NCI-H2196 (cell line): Measurements from ENCODE around the gene COL17A1.
A peak's percentile ranks its signal among the peaks of the same experiment; 100 is the strongest.

ENCODE experiments used
- DNase-seq: peaks from one replicate; lab custom pipeline; 2025; ENCODE audit not compliant: unreplicated experiment; lab: John Stamatoyannopoulos, UW

Gene COL17A1

DNA sequence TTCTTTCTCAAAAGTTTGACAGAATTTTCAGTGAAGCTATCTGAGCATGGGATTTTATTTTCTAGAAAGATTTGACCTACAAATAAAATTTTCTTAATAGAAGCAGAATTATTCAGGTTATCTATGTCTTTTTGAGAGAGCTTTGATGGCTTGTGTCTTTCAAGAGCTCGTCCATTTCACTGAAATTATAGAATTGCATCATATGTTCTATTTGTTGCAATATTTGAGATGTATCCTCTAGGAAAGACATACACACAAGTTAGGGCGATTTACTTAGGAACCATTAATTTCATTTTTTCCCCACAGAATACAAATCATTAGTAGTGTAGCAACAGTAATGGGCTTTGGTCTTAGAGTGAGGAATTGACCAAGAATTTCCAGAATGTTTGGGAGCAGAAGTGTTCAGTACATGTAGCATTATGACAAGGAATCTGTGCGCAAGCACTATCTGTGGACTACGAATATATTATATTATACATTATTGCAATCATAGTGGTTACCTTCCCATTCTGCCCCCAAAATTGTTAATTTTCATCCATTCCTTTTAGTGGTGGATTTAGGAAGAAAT is 12.8 kb upstream of the COL17A1 start:
- no peak for DNase-seq

DNA sequence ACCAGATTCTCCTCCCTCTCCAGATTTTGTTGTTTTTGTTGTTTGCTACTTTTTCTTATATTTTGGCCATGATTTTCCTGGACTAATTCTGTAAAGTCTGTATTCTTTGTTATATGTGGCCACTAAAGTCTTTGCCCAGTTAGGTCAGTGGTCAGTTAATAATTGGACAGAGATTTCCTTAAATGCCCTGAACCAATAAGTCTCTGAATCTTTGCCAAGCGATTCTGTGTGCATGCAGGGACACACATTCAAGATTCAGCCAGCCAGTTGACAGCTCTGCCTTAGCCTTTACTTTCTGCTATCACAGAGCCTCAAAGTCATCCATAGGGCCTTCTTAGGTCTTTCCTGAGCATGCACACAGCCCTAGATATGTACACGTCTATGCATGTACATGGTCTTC is 11.0 kb upstream of the COL17A1 start:
- DNase-seq, result no peak

DNA sequence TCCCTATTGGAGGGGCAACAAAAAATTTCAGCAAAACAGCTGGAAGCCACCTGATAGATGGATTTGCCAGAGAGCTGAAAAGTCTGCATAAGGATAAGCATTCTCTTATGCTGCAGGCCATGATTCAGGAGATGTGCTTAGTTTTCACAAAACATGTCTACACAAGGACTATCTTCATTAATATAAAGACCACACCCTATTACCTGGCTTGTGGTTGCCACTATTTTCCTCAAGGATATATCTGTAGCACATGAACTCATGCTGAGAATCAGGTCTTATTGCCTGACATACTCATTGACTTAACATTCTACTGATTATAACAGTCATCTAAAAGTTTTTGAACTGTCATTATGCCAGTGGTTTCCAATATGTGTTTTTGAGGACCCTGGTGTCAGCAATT is 7.1 kb upstream of the COL17A1 start:
- no peak for DNase-seq

DNA sequence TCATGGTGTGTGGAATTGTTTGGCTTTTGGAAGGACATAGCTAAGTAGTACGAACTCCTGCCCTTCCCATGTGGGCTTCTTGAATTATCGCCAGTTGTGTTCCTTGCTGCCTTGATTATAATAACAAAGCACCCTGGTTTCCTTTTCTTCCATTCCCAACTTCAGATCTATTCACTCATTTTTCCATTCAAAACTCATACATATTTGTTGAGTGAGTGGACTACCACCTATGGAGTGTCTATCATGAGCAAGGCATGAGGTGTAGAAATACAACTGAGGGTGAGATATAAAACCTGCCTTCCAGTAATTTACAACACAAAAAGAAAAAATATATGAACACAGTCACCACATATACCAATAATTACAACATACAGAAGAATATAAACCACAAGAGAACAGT is 4.9 kb upstream of the COL17A1 start:
- DNase-seq, result no peak

DNA sequence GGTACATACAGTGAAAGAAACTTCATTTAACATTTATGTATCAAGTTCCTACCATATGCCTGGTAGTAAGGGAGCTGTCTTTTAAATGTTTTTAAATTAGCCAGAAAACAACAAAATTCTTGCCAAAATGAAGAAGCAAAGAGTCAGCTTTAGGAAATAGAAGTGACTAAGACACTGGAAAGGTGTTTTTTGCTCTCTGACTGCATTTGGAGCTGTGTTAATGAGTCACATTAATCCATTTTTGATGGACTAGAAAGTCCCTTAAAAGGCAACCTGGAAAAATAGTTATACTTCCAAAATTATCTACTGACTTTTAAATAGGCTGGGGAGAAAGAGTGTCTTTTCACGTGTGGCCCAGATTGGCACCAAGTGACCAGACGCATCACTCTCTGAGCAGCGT is 3.9 kb upstream of the COL17A1 start:
- no peak for DNase-seq

DNA sequence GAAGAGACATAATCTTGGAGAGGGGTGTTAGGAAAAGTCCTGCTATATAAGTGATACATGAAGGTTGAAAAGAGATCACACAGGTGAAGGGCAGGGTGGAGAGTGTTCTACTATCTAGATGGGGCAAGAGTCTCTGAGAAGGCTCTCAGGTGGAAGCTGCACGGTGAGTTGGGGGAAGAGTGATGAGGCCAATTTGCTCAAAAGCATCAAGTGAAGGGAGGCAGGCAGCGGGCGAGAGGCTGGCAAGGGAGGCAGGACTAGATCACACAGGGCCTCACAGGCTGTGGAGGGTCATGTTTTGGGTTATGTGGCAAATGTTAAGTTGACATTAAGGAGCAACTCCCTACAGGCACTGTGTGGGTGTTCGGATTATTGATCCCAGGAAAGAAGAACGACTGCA is 2.6 kb upstream of the COL17A1 start:
- DNase-seq, result no peak

DNA sequence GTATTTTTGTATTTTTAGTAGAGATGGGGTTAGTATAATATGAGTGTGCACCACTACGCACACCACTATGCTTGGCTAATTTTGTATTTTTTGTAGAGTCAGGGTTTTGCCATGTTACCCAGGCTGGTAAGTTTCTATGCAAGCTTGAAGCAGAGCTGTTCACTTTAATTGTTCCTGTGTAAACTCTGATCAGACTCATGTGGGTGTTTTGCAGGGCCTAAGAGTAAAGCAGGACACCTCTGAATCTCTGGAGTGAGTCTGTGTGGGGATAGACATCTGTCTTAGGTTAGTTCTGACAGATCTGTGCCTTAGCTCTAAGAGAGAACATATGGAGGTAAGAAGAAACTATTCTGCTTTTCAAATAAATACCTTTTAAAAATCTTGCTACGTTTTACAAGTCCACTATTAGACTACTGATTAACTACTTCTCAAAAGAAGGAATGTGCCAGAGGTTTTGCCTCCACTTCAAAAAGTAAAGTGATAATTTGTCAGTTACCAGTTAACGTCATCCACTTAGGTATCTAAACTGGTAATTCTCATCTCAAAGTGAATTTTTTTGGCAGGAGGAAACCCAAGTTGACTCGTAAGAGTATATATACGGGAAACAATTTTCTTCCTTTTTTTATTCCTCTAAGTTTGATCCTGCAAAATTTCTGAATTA is 1.1 kb downstream of the COL17A1 start:
- DNase-seq, result no peak

DNA sequence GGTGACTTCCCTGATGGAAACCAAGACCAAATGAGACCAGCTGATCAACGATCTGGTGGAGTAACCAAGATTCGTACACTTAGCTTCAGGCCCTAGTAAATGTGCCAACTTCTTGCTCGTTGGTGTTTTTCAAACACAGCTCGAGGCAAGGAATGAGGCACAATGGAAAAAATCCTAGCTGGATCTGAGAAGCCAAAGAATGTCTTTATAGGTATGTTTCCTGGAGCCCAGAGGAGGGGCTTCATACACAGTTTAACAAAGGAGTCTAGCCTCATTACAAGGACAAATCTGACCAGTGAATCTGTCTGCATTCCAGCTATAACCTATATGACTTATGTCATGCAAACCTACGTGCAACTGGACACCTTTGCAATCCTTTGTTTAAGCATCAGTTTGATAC is 3.7 kb downstream of the COL17A1 start:
- no peak for DNase-seq

DNA sequence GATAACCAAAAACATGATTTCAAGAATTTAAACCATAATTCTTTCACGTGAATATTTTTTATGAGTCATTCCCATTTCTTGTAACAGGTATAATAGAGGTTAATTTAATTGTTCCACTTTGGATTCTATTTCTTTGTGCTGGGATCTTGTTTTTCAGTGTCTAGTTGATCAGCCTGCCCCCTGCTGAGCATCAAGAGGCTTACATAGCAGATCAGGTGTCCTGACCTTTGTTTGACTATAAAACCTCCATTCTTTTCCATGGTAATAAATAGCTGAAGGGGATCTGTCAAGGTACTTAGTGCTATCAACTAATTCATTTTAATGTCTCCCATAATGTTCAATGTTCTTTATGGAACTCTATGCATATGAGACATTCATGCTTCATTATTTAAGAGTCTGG is 4.9 kb downstream of the COL17A1 start:
- peak; percentile 9 for DNase-seq

DNA sequence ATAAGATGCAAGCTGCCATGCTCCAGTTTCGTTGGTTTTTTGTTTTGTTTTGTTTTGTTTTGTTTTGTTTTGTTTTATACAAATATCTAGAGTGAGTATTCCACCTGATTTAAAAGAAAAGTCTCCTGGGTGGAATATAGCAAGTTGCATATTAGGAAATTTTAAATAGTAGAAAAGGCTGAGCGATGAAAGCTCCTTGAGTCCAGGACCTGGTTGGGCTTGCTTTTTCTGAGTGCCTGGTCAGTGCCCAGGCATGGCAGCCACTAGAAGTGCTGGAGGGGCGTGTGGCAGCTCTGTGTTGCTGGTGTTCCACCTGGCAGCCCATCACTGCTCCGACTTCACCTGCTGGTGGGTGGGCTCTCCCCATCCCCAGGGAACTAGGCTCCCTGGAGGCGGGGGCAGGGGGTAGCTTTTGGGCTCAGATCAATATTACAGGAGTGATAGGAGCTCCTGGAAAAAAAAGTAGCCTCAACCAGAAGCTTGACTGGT is 8.0 kb downstream of the COL17A1 start:
- DNase-seq, result no peak

DNA sequence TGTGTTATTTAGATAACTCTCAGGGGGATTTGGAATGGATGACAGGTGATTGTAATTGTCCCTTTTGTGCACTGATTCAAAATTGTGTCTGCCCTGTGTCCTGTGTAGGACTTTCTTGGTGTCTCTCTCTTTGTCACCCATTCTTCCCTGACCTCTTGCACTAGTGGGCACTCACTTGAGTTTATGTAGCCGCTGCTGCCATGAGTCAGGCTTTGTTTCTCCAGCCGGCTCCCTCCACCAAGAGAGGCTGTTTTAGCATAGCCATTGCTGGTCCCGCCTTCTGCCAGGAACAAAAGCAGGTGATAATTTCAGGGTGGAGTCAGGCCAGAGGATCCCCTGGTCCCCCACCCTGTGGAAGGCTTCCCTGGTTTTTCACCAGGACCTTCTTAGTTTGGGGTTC is 8.4 kb downstream of the COL17A1 start:
- no peak for DNase-seq

DNA sequence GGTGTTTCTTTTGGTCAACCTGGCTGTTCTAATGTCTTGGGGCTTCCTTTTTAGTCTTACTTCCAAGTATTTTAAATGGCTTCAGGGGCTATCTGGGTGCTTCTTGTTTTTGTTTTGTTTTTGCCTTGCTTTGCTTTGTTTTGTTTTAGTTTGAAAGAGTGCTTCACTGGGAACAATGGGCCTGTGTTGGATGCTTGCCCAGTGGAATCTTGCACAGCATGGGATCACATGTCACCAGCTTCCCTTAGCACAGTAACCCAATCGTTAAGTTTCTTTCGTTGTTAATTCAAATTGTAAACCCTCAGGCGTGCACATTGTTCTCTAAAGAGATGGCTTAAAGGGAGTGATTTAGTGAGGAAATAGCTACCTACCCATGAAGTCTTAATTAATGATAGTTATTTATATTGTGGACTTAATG is 8.9 kb downstream of the COL17A1 start:
- DNase-seq, result peak; percentile 49

DNA sequence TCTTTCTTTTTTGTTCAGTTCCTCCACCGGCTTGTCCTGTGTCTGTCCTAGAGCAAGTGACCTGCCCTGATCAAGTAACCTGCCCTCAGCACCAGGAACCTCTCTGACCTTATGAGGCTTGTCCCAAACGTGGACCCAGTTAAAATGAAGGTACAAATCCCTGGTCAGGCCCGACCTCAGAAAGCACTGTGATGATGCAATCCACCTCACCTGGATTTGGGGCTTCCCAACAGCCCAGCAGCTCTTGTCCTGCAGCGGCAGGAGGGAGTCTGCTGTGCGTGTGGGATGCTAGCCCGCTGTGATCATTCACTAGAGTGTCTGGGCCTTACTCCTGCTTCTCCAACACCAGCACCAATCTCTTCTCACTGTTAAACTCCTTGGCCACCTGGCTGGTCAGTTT is 11.2 kb downstream of the COL17A1 start:
- no peak for DNase-seq

DNA sequence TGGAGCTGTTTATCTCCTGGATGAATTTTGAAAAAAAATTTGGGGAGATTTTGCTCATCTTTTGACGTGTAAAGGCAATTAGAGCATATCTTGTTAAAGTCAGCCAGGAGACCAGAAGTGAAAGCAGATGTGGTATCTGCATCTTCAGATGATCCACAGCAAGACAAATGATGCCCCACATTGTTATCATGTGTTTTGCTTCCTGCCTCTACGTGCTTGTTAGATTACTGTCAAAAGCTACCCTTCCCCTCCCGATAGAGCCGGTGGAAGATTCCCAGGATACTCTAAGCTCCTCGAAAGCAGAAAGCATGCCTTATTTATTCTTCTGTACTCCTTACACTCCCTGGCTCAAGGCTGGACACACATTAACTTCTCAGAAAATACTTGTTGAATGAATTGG is 12.9 kb downstream of the COL17A1 start:
- DNase-seq, result no peak

DNA sequence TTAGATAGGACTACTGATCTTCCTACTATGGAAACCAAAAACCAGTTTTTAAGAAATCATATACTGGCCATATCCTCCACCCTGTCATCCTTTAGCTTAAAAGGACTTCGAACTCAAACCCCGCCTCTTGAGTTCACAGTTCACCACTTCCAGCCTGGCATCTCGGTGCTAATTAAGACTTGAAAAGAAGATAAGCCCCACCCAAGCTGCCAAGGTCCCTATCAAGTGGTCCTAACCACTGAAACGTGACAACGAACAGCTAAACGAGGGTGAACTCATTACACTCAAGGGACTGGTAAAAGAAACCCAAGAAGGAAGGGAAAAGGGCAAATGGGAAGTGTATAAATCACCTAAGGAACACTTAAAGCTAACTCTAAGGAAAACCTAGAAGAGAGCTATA is 16.1 kb downstream of the COL17A1 start:
- DNase-seq, result no peak

DNA sequence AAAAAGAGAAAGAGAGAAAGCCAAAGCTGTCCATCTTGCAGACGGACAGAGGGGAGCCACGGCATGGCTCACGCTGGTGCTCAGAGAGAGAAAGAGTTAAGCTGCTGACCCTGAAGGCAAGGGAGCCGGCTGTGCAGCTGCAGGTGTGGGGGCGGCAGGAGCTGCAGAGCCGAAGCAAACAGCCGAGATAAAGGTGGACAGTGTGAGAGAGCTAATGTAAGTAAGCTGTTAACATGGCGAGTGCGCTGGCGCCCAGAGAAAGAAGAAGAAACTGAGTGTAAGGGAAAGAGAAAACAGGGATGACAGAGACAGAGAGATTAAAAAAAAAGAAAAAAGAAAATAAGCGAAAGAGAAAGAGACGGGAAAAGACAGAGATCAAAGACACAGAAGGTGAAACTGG is 18.2 kb downstream of the COL17A1 start:
- DNase-seq, result no peak

DNA sequence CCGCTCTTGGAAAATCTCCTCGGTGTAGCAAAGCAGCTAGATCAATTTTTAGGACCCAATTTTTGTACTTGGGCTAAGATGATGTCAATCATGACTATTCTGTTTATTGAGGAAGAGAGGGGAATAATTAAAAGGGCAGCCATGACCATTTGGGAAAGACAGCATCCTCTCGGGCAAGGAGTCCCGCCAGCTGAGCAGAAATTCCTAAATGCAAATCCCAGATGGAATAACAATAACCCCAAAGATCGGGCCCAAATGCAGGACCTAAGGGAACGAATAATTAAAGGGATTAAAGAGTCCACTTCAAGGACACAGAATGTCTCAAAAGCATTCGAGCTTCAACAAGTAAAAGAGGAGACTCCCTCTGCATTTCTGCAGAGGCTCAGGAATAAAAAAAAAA is 18.7 kb downstream of the COL17A1 start:
- no peak for DNase-seq

DNA sequence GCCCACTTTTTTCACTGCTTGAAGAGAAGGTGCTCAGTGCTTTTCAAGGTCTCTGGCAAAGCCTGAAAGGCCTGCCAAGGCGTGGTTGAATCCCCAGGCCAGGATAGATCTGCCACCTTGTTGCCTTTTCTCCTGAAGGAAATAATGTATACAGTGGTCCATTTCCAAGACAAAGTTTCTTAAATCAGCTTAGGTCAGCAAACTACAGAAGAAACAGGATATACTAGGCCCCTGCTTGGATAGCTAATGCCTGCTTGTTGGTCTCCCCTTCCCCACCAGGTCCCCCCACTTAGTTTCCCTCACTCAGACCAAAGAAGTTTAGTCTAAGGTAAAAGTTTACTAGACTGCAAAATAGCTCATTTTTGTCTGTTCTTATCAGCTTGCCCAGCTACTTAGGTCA is 19.9 kb downstream of the COL17A1 start:
- DNase-seq, result no peak

DNA sequence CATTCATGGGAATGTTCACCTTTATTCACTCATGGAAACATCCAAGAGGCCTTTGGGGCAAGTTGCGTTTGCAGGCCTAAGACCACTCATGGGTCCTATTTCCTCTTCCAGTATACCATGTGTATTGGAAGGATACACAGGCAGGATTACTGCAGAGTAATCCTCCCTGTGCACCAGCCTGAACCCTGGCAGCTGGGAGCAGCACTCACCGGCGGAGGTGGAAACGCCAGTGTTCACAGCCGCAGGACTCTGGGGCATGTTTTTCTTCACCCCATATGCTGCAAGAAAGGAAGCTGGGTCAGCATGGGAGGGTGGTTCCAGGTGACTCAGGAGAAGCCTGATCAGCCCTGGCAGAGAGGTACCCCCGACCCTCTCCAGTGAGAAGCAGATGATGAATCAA is 24.5 kb downstream of the COL17A1 start:
- DNase-seq, result no peak

DNA sequence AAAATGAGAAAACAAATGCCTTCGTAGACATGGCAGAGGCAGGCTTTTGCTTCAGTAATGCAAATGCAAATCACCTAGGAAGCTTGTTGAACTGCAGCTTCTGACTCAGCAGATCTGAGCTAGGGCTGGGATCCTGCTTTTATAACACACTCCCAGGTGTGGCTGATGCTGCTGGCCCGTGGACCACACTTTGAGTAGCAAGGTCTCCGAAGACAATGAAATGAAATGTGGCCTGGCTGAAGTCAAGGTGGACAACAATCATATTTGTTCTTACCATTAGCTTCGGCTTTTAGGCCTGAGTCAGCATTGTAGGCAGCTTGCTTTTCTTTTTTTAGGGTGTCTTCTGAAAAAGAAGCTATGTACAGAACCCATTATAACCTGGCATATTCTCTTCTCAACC is 26.3 kb downstream of the COL17A1 start:
- DNase-seq, result no peak

DNA sequence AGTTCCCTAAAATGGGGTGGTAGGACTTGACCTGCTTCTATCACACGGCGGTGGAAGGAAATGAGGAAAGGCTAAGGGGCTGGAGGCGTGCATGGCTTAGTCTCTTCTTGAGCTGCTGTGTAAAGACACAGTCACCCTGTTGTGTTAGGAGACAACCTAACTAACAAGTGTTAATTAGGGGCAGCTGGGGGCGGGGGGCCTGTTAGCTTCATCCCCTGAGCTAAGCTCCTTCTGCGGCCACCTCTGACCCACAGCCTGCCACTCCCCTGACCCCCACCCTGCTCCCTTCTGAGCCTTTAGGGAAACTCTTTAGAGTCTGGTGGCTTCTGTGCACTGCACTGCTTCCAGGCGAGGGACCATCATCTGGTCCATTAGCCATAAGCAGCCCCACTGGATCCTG is 28.0 kb downstream of the COL17A1 start:
- DNase-seq, result no peak

DNA sequence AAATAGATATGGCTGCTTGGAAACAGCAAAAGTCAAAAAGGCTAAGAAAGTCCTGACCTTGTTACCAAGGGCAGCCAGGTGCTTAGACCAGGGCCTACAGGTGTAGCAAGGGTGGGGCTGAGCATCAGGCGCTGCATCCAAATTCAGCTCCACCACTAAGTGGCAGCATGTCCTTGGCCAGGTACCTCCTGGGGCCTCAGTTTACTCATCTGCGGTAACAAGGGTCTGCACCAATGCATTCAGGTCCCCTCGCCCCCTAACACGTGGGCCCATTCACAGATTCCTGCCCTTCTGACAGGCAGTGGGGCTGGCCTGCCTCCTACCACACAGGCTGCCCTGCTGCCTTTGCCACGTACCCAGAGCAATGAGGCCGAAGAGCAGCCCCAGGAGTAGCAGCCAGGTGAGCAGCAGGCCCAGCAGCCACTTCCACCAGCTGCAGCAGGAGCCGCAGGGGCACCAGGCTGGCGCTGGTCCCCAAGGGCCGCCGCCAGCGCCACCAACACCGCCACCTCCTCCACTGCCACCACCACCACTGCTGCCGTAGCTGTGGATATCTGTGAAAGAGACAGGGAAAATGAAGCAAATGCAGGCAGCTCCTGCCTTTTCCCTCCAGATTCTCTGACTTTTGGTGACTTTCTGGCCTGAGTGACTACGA is 28.9 kb downstream of the COL17A1 start:
- DNase-seq, result no peak

DNA sequence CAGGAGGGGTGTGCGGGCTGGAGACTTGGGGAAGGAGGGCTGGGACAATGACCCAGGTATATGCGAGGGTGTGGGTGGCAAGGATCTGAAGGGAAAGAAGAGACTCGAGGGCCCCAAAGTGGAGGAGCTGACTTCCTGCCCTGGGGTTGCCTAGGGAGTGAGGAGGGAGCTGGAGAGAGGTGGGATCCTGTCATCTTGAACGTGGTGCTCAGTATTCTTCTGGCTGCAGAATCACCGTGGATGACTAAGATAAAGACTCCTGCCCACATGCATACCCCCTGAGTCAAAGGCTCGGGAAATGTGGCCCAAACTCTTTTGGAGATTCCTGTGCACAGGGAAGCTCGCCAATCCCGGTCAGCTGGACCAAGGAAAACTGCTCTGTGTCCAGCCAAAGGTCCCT is 31.2 kb downstream of the COL17A1 start:
- no peak for DNase-seq
